ENCODE measurements around the gene PLEKHJ1. TPM values are rescaled to one million over a fixed set of nuclear protein-coding genes. Genes with fewer than 3 reads are reported as not detected.
A peak's percentile ranks its signal among the peaks of the same experiment; 100 is the strongest.

PLEKHJ1 gene
- total and polyA plus RNA-seq, 2 of the 13 experiments (the other 11 are each of a cell fraction or from before 2014, with no cell fraction given), result 70.5 to 130 TPM

- TF ChIP-seq FOXO4 (CRISPR knock-in tag; conservative IDR thresholded peaks at IDR 0.05) (no peak), TEAD3 (CRISPR knock-in tag; optimal IDR thresholded peaks at IDR 0.05; ENCODE audit: borderline replicate concordance) (peak; percentile 68), ARID3A (IDR thresholded peaks at IDR 0.05; ENCODE audit: low read depth, low read length) (no peak), MTF1 (CRISPR knock-in tag; IDR thresholded peaks at IDR 0.05) (peak; percentile 81), KAT7 (CRISPR knock-in tag; IDR thresholded peaks at IDR 0.05; ENCODE audit: borderline replicate concordance) (no peak), IKZF4 (CRISPR knock-in tag; IDR thresholded peaks at IDR 0.05; ENCODE audit: borderline replicate concordance, low read depth, not compliant biosample characterization) (peak; percentile 40), ZNF772 (CRISPR knock-in tag; IDR thresholded peaks at IDR 0.05) (peak; percentile 71), AKAP8 (CRISPR knock-in tag; IDR thresholded peaks at IDR 0.05) (0 out of 2 replicates have a peak, but pooled peaks have one; percentile 68), ZNF281 (CRISPR knock-in tag; IDR thresholded peaks at IDR 0.05; ENCODE audit: borderline replicate concordance) (no peak; the same call in 1 of the 2 replicates), CEBPG (CRISPR knock-in tag; IDR thresholded peaks at IDR 0.05) (peak; percentile 41; the same call in 1 of the 2 replicates), MYNN (CRISPR knock-in tag; IDR thresholded peaks at IDR 0.05; ENCODE audit: low read depth) (no peak), ZNF205 (CRISPR knock-in tag; IDR thresholded peaks at IDR 0.05) (peak; percentile 55; the same call in 1 of the 2 replicates), NR1H2 (CRISPR knock-in tag; IDR thresholded peaks at IDR 0.05; ENCODE audit: borderline replicate concordance, low read depth) (peak; percentile 88), GTF3A (CRISPR knock-in tag; conservative IDR thresholded peaks at IDR 0.05) (no peak), AGO1 (IDR thresholded peaks at IDR 0.05; ENCODE audit: low read depth, low read length, poor library complexity, severe bottlenecking) (no peak), JDP2 (CRISPR knock-in tag; IDR thresholded peaks at IDR 0.05; ENCODE audit: borderline replicate concordance) (no peak), TEF (CRISPR knock-in tag; IDR thresholded peaks at IDR 0.05) (peak; percentile 75; the same call in 1 of the 2 replicates), JUNB (CRISPR knock-in tag; IDR thresholded peaks at IDR 0.05; ENCODE audit: borderline replicate concordance) (no peak; the same call in 1 of the 2 replicates), KLF9 (CRISPR knock-in tag; IDR thresholded peaks at IDR 0.05; ENCODE audit: low read depth) (peak; percentile 89; the same call in 1 of the 2 replicates), KAT8 (CRISPR knock-in tag; IDR thresholded peaks at IDR 0.05) (peak; percentile 64; the same call in 1 of the 2 replicates), YEATS4 (CRISPR knock-in tag; IDR thresholded peaks at IDR 0.05; ENCODE audit: borderline replicate concordance) (peak; percentile 80), ZNF543 (CRISPR knock-in tag; IDR thresholded peaks at IDR 0.05) (peak; percentile 90; the same call in 1 of the 2 replicates), SNAPC5 (CRISPR knock-in tag; IDR thresholded peaks at IDR 0.05; ENCODE audit: borderline replicate concordance) (peak; percentile 86; the same call in 1 of the 2 replicates)
These were observed 23.0 kb downstream of the PLEKHJ1 start (continued) for GRCh38 chr19:2212861-2213711.
